H1 (cell line): Measurements from ENCODE around the gene RPS18. TPM values are rescaled to one million over a fixed set of nuclear protein-coding genes. Genes with fewer than 3 reads are reported as not detected.

Experiments
- CTCF ChIA-PET: fragments of 300-600 bp; sonication (Branson Sonifier 250); formaldehyde crosslinking; loops from one replicate; lab custom pipeline; 2021; ENCODE audit not compliant: partially characterized antibody; lab: Charles Lee
- POLR2A ChIA-PET: fragments of 300-600 bp; sonication (Branson Sonifier 250); formaldehyde crosslinking; loops from one replicate; lab custom pipeline; 2021; ENCODE audit warnings: inconsistent platforms; ENCODE audit not compliant: partially characterized antibody; lab: Charles Lee
- DNase-seq, 2 experiments: peaks; one replicate each; pipeline versions ENCODE4 v3.0.0 to v3.0.0-alpha.2; 2010 to 2022; ENCODE audit warnings: low spot score in 2 of 2, low read depth in 1 of 2, mixed read lengths in 1 of 2
- FAIRE-seq: peaks from 2 replicates; lab custom pipeline; 2011; peaks lifted over from hg19 to GRCh38; lab: Jason Lieb, UNC
- H2AFZ ChIP-seq: 2 replicates; pipeline ENCODE4 v1.8.1; 2012; ENCODE audit warnings: low read length, inconsistent platforms
- H2AK5ac ChIP-seq: 2 replicates; pipeline ENCODE4 v1.6.1; 2013; ENCODE audit warnings: low read depth, low read length
- H2BK120ac ChIP-seq: replicated peaks from 2 replicates; pipeline ENCODE3; 2013; ENCODE audit warnings: low read depth, low read length, inconsistent platforms
- H2BK12ac ChIP-seq: 2 replicates; pipeline ENCODE4 v1.6.1; 2013; ENCODE audit warnings: low read depth, low read length
- H2BK15ac ChIP-seq: 2 replicates; pipeline ENCODE4 v1.6.1; 2013; ENCODE audit warnings: low read length
- H2BK20ac ChIP-seq: 2 replicates; pipeline ENCODE4 v1.6.1; 2013; ENCODE audit warnings: low read length
- H2BK5ac ChIP-seq: 2 replicates; pipeline ENCODE4 v1.6.1; 2013; ENCODE audit warnings: low read depth, low read length
- H3K14ac ChIP-seq: 2 replicates; pipeline ENCODE4 v1.6.1; 2013; ENCODE audit warnings: inconsistent platforms; ENCODE audit not compliant: insufficient read length
- H3K18ac ChIP-seq: 2 replicates; pipeline ENCODE4 v1.6.1; 2013; ENCODE audit warnings: low read length; ENCODE audit errors: extremely low read depth
- H3K23ac ChIP-seq: 2 replicates; pipeline ENCODE4 v1.6.1; 2013; ENCODE audit warnings: inconsistent platforms; ENCODE audit not compliant: insufficient read length
- H3K23me2 ChIP-seq: 2 replicates; pipeline ENCODE4 v1.6.1; 2013; ENCODE audit warnings: low read depth, low read length
- H3K27ac ChIP-seq: 2 replicates; pipeline ENCODE4 v1.6.1; 2011; ENCODE audit warnings: low read depth, low read length, inconsistent platforms
- H3K27me3 ChIP-seq, 4 experiments: replicated peaks in 1 of 4; 1 replicate in 1 of 4; 2 replicates in 3 of 4; pipeline versions ENCODE4 v1.6.1 to v1.8.1; 2011 to 2013; ENCODE audit warnings: low read length in 3 of 4, mild to moderate bottlenecking in 3 of 4, inconsistent platforms in 2 of 4, mixed read lengths in 2 of 4, moderate library complexity in 1 of 4; ENCODE audit not compliant: control insufficient read depth in 3 of 4, insufficient read depth in 3 of 4; ENCODE audit errors: extremely low read depth in 1 of 4
- H3K36me3 ChIP-seq, 4 experiments: 2 replicates each; pipeline versions ENCODE4 v1.6.1 to v1.8.1; 2011 to 2013; ENCODE audit warnings: mild to moderate bottlenecking in 4 of 4, low read length in 3 of 4, moderate library complexity in 2 of 4, control low read depth in 1 of 4, inconsistent platforms in 1 of 4; ENCODE audit not compliant: insufficient read depth in 4 of 4, control insufficient read depth in 2 of 4
- H3K4ac ChIP-seq: replicated peaks from 2 replicates; pipeline ENCODE3; 2013; ENCODE audit warnings: low read length, low read depth, mixed read lengths, inconsistent platforms; ENCODE audit not compliant: insufficient read length
- H3K4me1 ChIP-seq, 4 experiments: replicated peaks in 1 of 4; 1 replicate in 1 of 4; 2 replicates in 3 of 4; pipeline versions ENCODE4 v1.6.1 to v1.8.1; 2011 to 2013; ENCODE audit warnings: low read length in 3 of 4, inconsistent platforms in 2 of 4, mixed read lengths in 1 of 4; ENCODE audit not compliant: insufficient read depth in 4 of 4, control insufficient read depth in 3 of 4
- H3K4me2 ChIP-seq, 2 experiments: 2 replicates each; pipeline versions ENCODE4 v1.6.1 to v1.8.1; 2011 to 2013; ENCODE audit warnings: low read depth in 2 of 2, low read length in 2 of 2, control low read depth in 1 of 2, inconsistent platforms in 1 of 2, mild to moderate bottlenecking in 1 of 2; ENCODE audit not compliant: insufficient read depth in 1 of 2
- H3K4me3 ChIP-seq, 4 experiments: fragments of 200-600, 300-600 bp in 1 of 4; sonication (generic), shearing (Covaris generic), sonication (Bioruptor Twin) in 1 of 4; 2 replicates each; pipeline versions ENCODE4 v1.5.1 to v1.8.1; 2011 to 2016; ENCODE audit warnings: low read length in 4 of 4, low read depth in 3 of 4, control low read depth in 2 of 4, inconsistent platforms in 2 of 4, mild to moderate bottlenecking in 2 of 4, mixed read lengths in 1 of 4, moderate library complexity in 1 of 4; ENCODE audit not compliant: insufficient read depth in 2 of 4; ENCODE audit errors: extremely low read depth in 1 of 4
- H3K56ac ChIP-seq: replicated peaks from 2 replicates; pipeline ENCODE3; 2013; ENCODE audit warnings: low read depth, mild to moderate bottlenecking, mixed read lengths, low read length, inconsistent platforms; ENCODE audit not compliant: insufficient read length
- H3K79me1 ChIP-seq: 2 replicates; pipeline ENCODE4 v1.6.1; 2013; ENCODE audit warnings: low read depth, low read length, control low read depth
- H3K79me2 ChIP-seq, 2 experiments: 2 replicates each; pipeline versions ENCODE4 v1.6.1 to v1.8.1; 2012 to 2013; ENCODE audit warnings: low read length in 2 of 2, mild to moderate bottlenecking in 2 of 2, inconsistent platforms in 1 of 2; ENCODE audit not compliant: insufficient read depth in 2 of 2, control insufficient read depth in 1 of 2
- H3K9ac ChIP-seq, 4 experiments: replicated peaks in 1 of 4; 1 replicate in 1 of 4; 2 replicates in 3 of 4; pipeline versions ENCODE4 v1.6.1 to v1.8.1; 2011 to 2013; ENCODE audit warnings: low read depth in 3 of 4, low read length in 3 of 4, control low read depth in 2 of 4, mild to moderate bottlenecking in 2 of 4, moderate library complexity in 2 of 4, inconsistent platforms in 1 of 4; ENCODE audit errors: extremely low read depth in 1 of 4
- H3K9me3 ChIP-seq, 2 experiments: 2 replicates each; pipeline versions ENCODE4 v1.6.1 to v1.8.1; 2012 to 2013; ENCODE audit warnings: mild to moderate bottlenecking in 2 of 2, moderate library complexity in 2 of 2, control low read depth in 1 of 2, inconsistent platforms in 1 of 2, low read depth in 1 of 2, low read length in 1 of 2, mixed read lengths in 1 of 2; ENCODE audit not compliant: insufficient read depth in 2 of 2
- H4K20me1 ChIP-seq, 2 experiments: replicated peaks in 1 of 2; 2 replicates each; pipeline versions ENCODE3 to v1.8.1; 2011 to 2013; ENCODE audit warnings: inconsistent platforms in 2 of 2, low read length in 2 of 2, mild to moderate bottlenecking in 1 of 2; ENCODE audit not compliant: insufficient read depth in 2 of 2, control insufficient read depth in 1 of 2
- H4K5ac ChIP-seq: 2 replicates; pipeline ENCODE4 v1.6.1; 2013; ENCODE audit warnings: low read length, low read depth, mixed read lengths, inconsistent platforms; ENCODE audit not compliant: insufficient read length
- H4K8ac ChIP-seq: 2 replicates; pipeline ENCODE4 v1.8.0; 2013; ENCODE audit warnings: mild to moderate bottlenecking, moderate library complexity, low read length, inconsistent platforms; ENCODE audit not compliant: insufficient read depth; ENCODE audit errors: extremely low read depth
- H4K91ac ChIP-seq: replicated peaks from 2 replicates; pipeline ENCODE3; 2013; ENCODE audit warnings: low read length, mixed read lengths, inconsistent platforms; ENCODE audit not compliant: insufficient read length
- CEBPB ChIP-seq: IDR thresholded peaks from 2 replicates; pipeline ENCODE4 v1.6.1; 2012; ENCODE audit warnings: low read depth, low read length
- KDM5A ChIP-seq: fragments of 200-600 bp; IDR thresholded peaks from 2 replicates; pipeline ENCODE4 v1.7.1; 2012; ENCODE audit warnings: mild to moderate bottlenecking, low read length, inconsistent platforms, mixed read lengths
- POLR2AphosphoS5 ChIP-seq: IDR thresholded peaks from 2 replicates; pipeline ENCODE4 v1.6.1; 2011; ENCODE audit warnings: low read depth, low read length
- SIN3A ChIP-seq, 2 experiments: IDR thresholded peaks in 1 of 2; conservative IDR thresholded peaks in 1 of 2; 2 replicates each; pipeline ENCODE4 v1.6.1; 2011 to 2012; ENCODE audit warnings: low read length in 2 of 2, improper control_type of control experiment in 1 of 2, low read depth in 1 of 2, mild to moderate bottlenecking in 1 of 2
- WGBS, 2 experiments: shearing (Covaris generic) in 1 of 2; methylation state at CpG; one replicate each; pipeline versions ENCODE4 v1.1.6 to v1.1.7; 2013 to 2015; ENCODE audit warnings: low lambda C conversion rate in 2 of 2, mixed read lengths in 2 of 2, inconsistent platforms in 1 of 2, low coverage in 1 of 2, missing lambda C conversion rate in 1 of 2; ENCODE audit not compliant: insufficient replicate concordance in 2 of 2, insufficient coverage in 1 of 2, insufficient read length in 1 of 2; ENCODE audit errors: extremely low coverage in 1 of 2, missing lambda C conversion rate in 1 of 2; 5-methylcytosine and 5-hydroxymethylcytosine counted together
- polyA plus RNA-seq, 7 experiments: library from polyadenylated mRNA; depleted of rRNA in 3 of 7; stranded (reverse) in 5 of 7; unstranded in 2 of 7; fragments of >200 nt in 5 of 7; fragments of 200-250 nt in 2 of 7; gene quantifications; 1 replicate in 5 of 7; 2 replicates in 1 of 7; 4 replicates in 1 of 7; pipeline versions ENCODE4 v1.2.1 to v1.2.3, GENCODE V29; 2011 to 2013; ENCODE audit warnings: missing spikeins in 2 of 7, mixed read lengths in 2 of 7
- total RNA-seq: library from RNA; stranded (reverse); fragmentation: NEBNext Ultra II Directional; extraction: Animal tissue kit (Norgen Biotek cat#: 25700); gene quantifications from 2 replicates; pipeline ENCODE4 v1.2.1, GENCODE V29; 2021

The RPS18 gene
- total and polyA plus RNA-seq, 2 of the 8 experiments (the other 6 are each of a cell fraction or from before 2014, with no cell fraction given) = 2,796 to 7,099 TPM

GRCh38 chr6:33236852-33237251 is 35.0 kb upstream of the RPS18 start:
- POLR2A ChIA-PET = no interaction called here
- no peak overlapping the region for H2BK15ac ChIP-seq
- no peak overlapping the region for H2AFZ ChIP-seq
- no peak for TF ChIP-seq CEBPB
- TF ChIP-seq POLR2AphosphoS5 = no peak
- TF ChIP-seq SIN3A (conservative IDR thresholded peaks at IDR 0.05 in 1 of 2, IDR thresholded peaks at IDR 0.05 in 1 of 2; ENCODE audit: low read depth in 1 of 2, low read length in 2 of 2) = no peak
- no peak for TF ChIP-seq KDM5A
- CTCF ChIA-PET = interaction anchor here (0.6 to 11.0 kb wide), 3 partner anchors 12 to 28 kb away, joined by 3 to 107 read pairs (median 4); partner anchors contain the start of gene RING1
- H3K79me1 ChIP-seq = no peaks in the 10 kb centered on the region
- no peak overlapping the region for H3K9ac ChIP-seq
- peaks cover 0 to 3% (median 0%) of the 10 kb centered on the region in 4 experiments; a peak in 1 of 7 replicates for H3K27me3 ChIP-seq
- H3K79me2 ChIP-seq = no peaks in the 10 kb centered on the region
- H3K27ac ChIP-seq = no peak overlapping the region
- no peak overlapping the region for H2BK12ac ChIP-seq
- no peak overlapping the region for H3K23ac ChIP-seq
- no peak overlapping the region for H2BK5ac ChIP-seq
- no peak overlapping the region for H4K5ac ChIP-seq
- no peak overlapping the region for H3K14ac ChIP-seq
- H2BK120ac ChIP-seq = no peak overlapping the region
- no peak overlapping the region for H3K4me2 ChIP-seq
- H3K56ac ChIP-seq = no peak overlapping the region
- H3K36me3 ChIP-seq = no peaks in the 10 kb centered on the region
- DNase-seq (no peak), FAIRE-seq (no peak)
- H3K4me3 ChIP-seq = no peak overlapping the region
- no peaks in the 10 kb centered on the region for H4K20me1 ChIP-seq
- H3K4me1 ChIP-seq = peaks cover 0 to 3% (median 2%) of the 10 kb centered on the region in 4 experiments; a peak in 3 of 7 replicates
- H3K18ac ChIP-seq = no peak overlapping the region
- H3K23me2 ChIP-seq = no peaks in the 10 kb centered on the region; the same call in 1 of the 2 replicates
- no peak overlapping the region for H4K8ac ChIP-seq
- no peak overlapping the region for H2BK20ac ChIP-seq
- H3K9me3 ChIP-seq = no peaks in the 10 kb centered on the region
- no peak overlapping the region for H3K4ac ChIP-seq
- 97% methylated on average over 6 of the region's 6 CpGs; no CpG with 5 or more reads in 1 of the 2 experiments for WGBS, 2 experiments
- H2AK5ac ChIP-seq = no peak overlapping the region
- no peak overlapping the region for H4K91ac ChIP-seq
